ENCODE measurements around the gene LYSMD1.

LYSMD1 gene

DNA sequence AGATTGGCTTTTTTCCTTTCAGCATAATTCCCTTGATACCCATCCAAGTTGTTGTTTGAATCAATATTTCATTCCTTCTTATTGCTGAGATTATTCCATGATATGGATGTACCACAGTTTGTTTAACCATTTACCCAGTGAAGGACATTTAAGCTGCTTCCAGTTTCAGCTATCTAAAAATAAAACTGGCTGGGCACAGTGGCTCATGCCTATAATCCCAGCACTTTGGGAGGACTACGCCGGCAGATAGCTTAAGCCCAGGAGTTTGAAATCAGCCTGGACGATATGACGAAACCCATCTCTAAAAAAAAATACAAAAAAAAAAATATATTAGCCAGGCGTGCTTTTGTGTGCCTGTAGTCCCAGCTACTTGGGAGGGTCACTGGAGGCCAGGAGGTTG is 51.8 kb downstream of the LYSMD1 start:
- no peaks in the 10 kb centered on the region for H3K36me3 ChIP-seq (ENCODE audit: control insufficient read depth, insufficient read depth, low read length)

More for the DNA sequence above, 51.8 kb downstream of the LYSMD1 start:
- no peak overlapping the region for H3K27ac ChIP-seq (ENCODE audit: low read depth, low read length)
- H3K9ac ChIP-seq (ENCODE audit: low read length): no peak overlapping the region
- no peaks in the 10 kb centered on the region for H3K4me1 ChIP-seq (ENCODE audit: control insufficient read depth, insufficient read depth, low read length)
- no peaks in the 10 kb centered on the region for H3K27me3 ChIP-seq (ENCODE audit: control insufficient read depth, insufficient read depth, low read length)
- no peaks in the 10 kb centered on the region for H3K9me3 ChIP-seq (ENCODE audit: control insufficient read depth, insufficient read depth, low read depth, low read length)
- H3K4me3 ChIP-seq (ENCODE audit: low read depth, low read length): no peak overlapping the region
